B cell (primary cell): ENCODE results near the gene IL34. TPM values are rescaled to one million over a fixed set of nuclear protein-coding genes. Genes with fewer than 3 reads are reported as not detected.

Experiments used
- ATAC-seq: fragments of 200-7000 bp; cut with Tn5 transposase; one replicate; pipeline ENCODE4 v1.10.0; 2021; ENCODE audit warnings: low read depth, mild to moderate bottlenecking, moderate number of reproducible peaks, moderate library complexity
- CTCF ChIA-PET: fragments of 350-600 bp; sonication (Branson Sonifier 250); formaldehyde crosslinking; loops from one replicate; lab custom pipeline; 2021; ENCODE audit warnings: antibody characterized with exemption, inconsistent platforms; lab: Charles Lee
- POLR2A ChIA-PET: fragments of 350-600 bp; sonication (Branson Sonifier 250); formaldehyde crosslinking; loops from one replicate; lab custom pipeline; 2021; ENCODE audit warnings: antibody characterized with exemption; lab: Charles Lee
- DNase-seq: peaks from one replicate; pipeline ENCODE4 v3.0.0; 2013
- H2AFZ ChIP-seq: 2 replicates; pipeline ENCODE4 v1.6.1; 2012; ENCODE audit warnings: mild to moderate bottlenecking, low read depth, low read length; ENCODE audit not compliant: insufficient read depth, poor library complexity, severe bottlenecking
- H3K27ac ChIP-seq, 2 donors: 1 replicate in 1 of 2; 2 replicates in 1 of 2; pipeline ENCODE4 v1.5.1; 2012 to 2013; ENCODE audit warnings: low read length in 2 of 2, mild to moderate bottlenecking in 2 of 2, moderate library complexity in 1 of 2
- H3K27me3 ChIP-seq, 4 experiments: fragments of 200-600 bp in 1 of 4; sonication (generic) in 1 of 4; replicated peaks in 1 of 4; 1 replicate in 2 of 4; 2 replicates in 2 of 4; pipeline versions ENCODE4 v1.6.1 to v1.7.0; 2013 to 2016; ENCODE audit warnings: low read length in 3 of 4, mild to moderate bottlenecking in 2 of 4, mixed read lengths in 1 of 4, moderate library complexity in 1 of 4; ENCODE audit not compliant: insufficient read depth in 4 of 4, control insufficient read depth in 3 of 4; ENCODE audit errors: control extremely low read depth in 1 of 4
- H3K36me3 ChIP-seq, 2 experiments: replicated peaks in 1 of 2; 1 replicate in 1 of 2; 2 replicates in 1 of 2; pipeline versions ENCODE4 v1.6.1 to v1.7.1; 2013; ENCODE audit warnings: low read length in 1 of 2; ENCODE audit not compliant: insufficient read depth in 2 of 2, control insufficient read depth in 1 of 2; ENCODE audit errors: control extremely low read depth in 1 of 2, extremely low read depth in 1 of 2
- H3K4me1 ChIP-seq, 2 donors: fragments of 200-600 bp in 1 of 2; sonication (generic) in 1 of 2; 1 replicate in 1 of 2; 2 replicates in 1 of 2; pipeline versions ENCODE4 v1.5.1 to v1.6.1; 2013 to 2017; ENCODE audit warnings: low read length in 2 of 2; ENCODE audit not compliant: control insufficient read depth in 2 of 2, insufficient read depth in 2 of 2
- H3K4me2 ChIP-seq: replicated peaks from 2 replicates; pipeline ENCODE3; 2012; ENCODE audit warnings: mild to moderate bottlenecking, low read depth, low read length; ENCODE audit not compliant: poor library complexity, severe bottlenecking
- H3K4me3 ChIP-seq, 5 experiments: fragments of 200-600 bp in 1 of 5; sonication (generic) in 1 of 5; 1 replicate in 3 of 5; 2 replicates in 2 of 5; pipeline versions ENCODE4 v1.5.1 to v1.7.0; 2011 to 2016; ENCODE audit warnings: low read length in 4 of 5, mild to moderate bottlenecking in 4 of 5, low read depth in 2 of 5, control low read depth in 1 of 5, moderate library complexity in 1 of 5; ENCODE audit not compliant: insufficient read depth in 1 of 5; ENCODE audit errors: control extremely low read depth in 1 of 5, extremely low read depth in 1 of 5
- H3K79me2 ChIP-seq: fragments of 200-600 bp; sonication (generic); one replicate; pipeline ENCODE4 v1.6.0; 2016; ENCODE audit warnings: low read length; ENCODE audit not compliant: control insufficient read depth, insufficient read depth
- H3K9ac ChIP-seq: fragments of 200-600 bp; sonication (generic); 2 replicates; pipeline ENCODE4 v1.6.1; 2017; ENCODE audit warnings: mild to moderate bottlenecking, low read length, moderate library complexity
- H3K9me3 ChIP-seq, 3 donors: one replicate each; pipeline versions ENCODE4 v1.6.1 to v1.7.1; 2013; ENCODE audit warnings: low read length in 2 of 3; ENCODE audit not compliant: control insufficient read depth in 2 of 3, insufficient read depth in 1 of 3; ENCODE audit errors: control extremely low read depth in 1 of 3
- H4K20me1 ChIP-seq: 2 replicates; pipeline ENCODE4 v1.6.0; 2012; ENCODE audit warnings: mild to moderate bottlenecking, low read length; ENCODE audit not compliant: insufficient read depth, control insufficient read depth, poor library complexity, severe bottlenecking
- H3K27ac Mint-ChIP-seq: one replicate; pipeline ENCODE4 v1.8.0; 2021; ENCODE audit warnings: mixed read lengths
- H3K27me3 Mint-ChIP-seq: one replicate; pipeline ENCODE4 v1.8.0; 2021; ENCODE audit warnings: mixed read lengths
- H3K4me1 Mint-ChIP-seq: one replicate; pipeline ENCODE4 v1.8.0; 2021; ENCODE audit warnings: mixed read lengths
- H3K4me3 Mint-ChIP-seq: one replicate; pipeline ENCODE4 v1.8.0; 2021; ENCODE audit warnings: mixed read lengths
- H3K9me3 Mint-ChIP-seq: one replicate; pipeline ENCODE4 v1.8.0; 2022; ENCODE audit warnings: mixed read lengths; ENCODE audit not compliant: insufficient read depth
- CTCF ChIP-seq: fragments of 200-600 bp; IDR thresholded peaks from one replicate; pipeline ENCODE4 v1.8.0; 2022; ENCODE audit warnings: antibody characterized with exemption, mild to moderate bottlenecking
- EZH2 ChIP-seq: IDR thresholded peaks from 2 replicates; pipeline ENCODE4 v1.6.1; 2012; ENCODE audit warnings: borderline replicate concordance, low read depth, mild to moderate bottlenecking, moderate library complexity, low read length; ENCODE audit not compliant: insufficient read depth, poor library complexity, severe bottlenecking
- WGBS: methylation state at CpG from one replicate; pipeline ENCODE4 v1.1.5; 2013; ENCODE audit warnings: missing lambda C conversion rate; ENCODE audit not compliant: insufficient coverage; 5-methylcytosine and 5-hydroxymethylcytosine counted together
- intact Hi-C: fragments of 100-400 bp; cut with micrococcal nuclease; formaldehyde crosslinking; loops from one replicate; pipeline ENCODE4 v1.10.0; 2022
- polyA plus RNA-seq: library from polyadenylated mRNA; depleted of rRNA; stranded (reverse); fragments of >200 nt; gene quantifications from 2 replicates; pipeline ENCODE4 v1.2.3, GENCODE V29; 2012
- total RNA-seq, 2 donors: library from RNA; stranded (reverse); fragments of 120-200 nt in 1 of 2; gene quantifications; 1 replicate in 1 of 2; 2 replicates in 1 of 2; pipeline versions ENCODE4 v1.2.3 to v1.2.4, GENCODE V29; 2013 to 2022

Gene IL34
- total and polyA plus RNA-seq, 2 donors (not counting 1 experiment from before 2014, with no cell fraction given), result 0.09 TPM; not detected in 1

GRCh38 chr16:70692873-70693671 is 46.7 kb downstream of the IL34 start:
- no peak overlapping the region for H3K9ac ChIP-seq
- Mint-ChIP-seq H3K27me3 (no peaks in the 10 kb centered on the region), H3K9me3 (no peaks in the 10 kb centered on the region), H3K4me3 (no peak overlapping the region), H3K27ac (no peak overlapping the region), H3K4me1 (no peaks in the 10 kb centered on the region)
- CTCF ChIA-PET, result no interaction called here
- intact Hi-C loops, result no loop called here
- no peaks in the 10 kb centered on the region for H3K27me3 ChIP-seq
- H3K9me3 ChIP-seq, result no peaks in the 10 kb centered on the region
- H2AFZ ChIP-seq, result no peak overlapping the region
- no peak overlapping the region for H3K4me3 ChIP-seq
- H3K4me2 ChIP-seq, result no peak overlapping the region
- no peaks in the 10 kb centered on the region for H3K79me2 ChIP-seq
- ATAC-seq (no peak), DNase-seq (no peak)
- peaks cover 0 to 8% of the 10 kb centered on the region in 2 experiments for H3K36me3 ChIP-seq
- H4K20me1 ChIP-seq, result no peaks in the 10 kb centered on the region
- H3K4me1 ChIP-seq, result no peaks in the 10 kb centered on the region
- no peak overlapping the region for H3K27ac ChIP-seq
- WGBS, result 93% methylated on average over 29 of the region's 29 CpGs
- POLR2A ChIA-PET, result no interaction called here
- TF ChIP-seq EZH2 (no peak), CTCF (no peak)

- ATAC-seq (no peak), DNase-seq (no peak)
- H3K27ac Mint-ChIP-seq, result no peak overlapping the region
- H3K36me3 ChIP-seq, result peaks cover 0 to 11% of the 10 kb centered on the region in 2 experiments
- no peaks in the 10 kb centered on the region for H3K9me3 Mint-ChIP-seq
- ChIA-PET CTCF (no interaction called here), POLR2A (no interaction called here)
- no peaks in the 10 kb centered on the region for H3K27me3 ChIP-seq
- H4K20me1 ChIP-seq, result no peaks in the 10 kb centered on the region
- no peak overlapping the region for H3K9ac ChIP-seq
- no peaks in the 10 kb centered on the region for H3K79me2 ChIP-seq
- H3K27me3 Mint-ChIP-seq, result no peaks in the 10 kb centered on the region
- no peaks in the 10 kb centered on the region for H3K9me3 ChIP-seq
- H3K4me3 Mint-ChIP-seq, result no peak overlapping the region
- no peaks in the 10 kb centered on the region for H3K4me1 ChIP-seq
- TF ChIP-seq EZH2, result no peak
- no peak for TF ChIP-seq CTCF
- intact Hi-C loops, result no loop called here
- no peaks in the 10 kb centered on the region for H3K4me1 Mint-ChIP-seq
- no peak overlapping the region for H2AFZ ChIP-seq
- no peak overlapping the region for H3K4me3 ChIP-seq
- H3K27ac ChIP-seq, result no peak overlapping the region
- 99% methylated on average over 13 of the region's 17 CpGs for WGBS
- H3K4me2 ChIP-seq, result no peak overlapping the region
These were observed 47.9 kb downstream of the IL34 start for GRCh38 chr16:70694088-70694867.
